Measurements from ENCODE around the gene KCNH3.

DNA sequence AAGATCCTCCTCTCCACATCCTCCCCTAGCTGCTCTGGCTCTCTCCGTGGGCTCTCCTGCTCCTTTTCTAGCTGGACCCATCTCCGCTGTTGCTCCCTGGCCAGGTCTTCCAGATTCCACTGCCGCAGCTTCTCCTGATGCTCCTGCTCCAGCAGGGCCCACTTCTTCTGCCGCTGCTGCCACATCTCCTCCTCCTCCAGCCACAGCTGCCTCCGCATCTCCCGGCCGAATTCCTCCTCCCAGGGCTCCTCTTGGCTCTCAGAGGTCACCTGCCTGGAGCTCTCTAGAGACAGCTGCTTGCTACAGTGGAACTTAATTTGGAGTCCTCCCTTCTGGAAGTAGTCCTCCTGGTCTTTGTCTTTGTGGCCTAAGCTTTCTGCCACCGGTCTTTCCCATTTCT lies 61.1 kb downstream of the KCNH3 start:
- TF ChIP-seq CTCF (IDR thresholded peaks at IDR 0.05; ENCODE audit: low read length): no peak
- no peak for TF ChIP-seq EZH2 (optimal IDR thresholded peaks at IDR 0.05; ENCODE audit: low read depth, low read length)
- no peak for TF ChIP-seq EZH2phosphoT487 (IDR thresholded peaks at IDR 0.05; ENCODE audit: low read length)
